Ramos (cell line): Measurements from ENCODE around the gene NSUN4.
"Not testable (repeated sequence)": the region's sequence is repeated elsewhere in the genome, so short reads cannot be mapped to it uniquely, and the experiment has no call there.

Source experiments
- in situ Hi-C: fragments of 300-500 bp; cut with MboI; formaldehyde crosslinking; loops from one replicate; pipeline ENCODE4 v1.14.3; 2022; ENCODE audit warnings: low sequenced_read_pairs; ENCODE audit not compliant: unreplicated experiment

The NSUN4 gene

DNA sequence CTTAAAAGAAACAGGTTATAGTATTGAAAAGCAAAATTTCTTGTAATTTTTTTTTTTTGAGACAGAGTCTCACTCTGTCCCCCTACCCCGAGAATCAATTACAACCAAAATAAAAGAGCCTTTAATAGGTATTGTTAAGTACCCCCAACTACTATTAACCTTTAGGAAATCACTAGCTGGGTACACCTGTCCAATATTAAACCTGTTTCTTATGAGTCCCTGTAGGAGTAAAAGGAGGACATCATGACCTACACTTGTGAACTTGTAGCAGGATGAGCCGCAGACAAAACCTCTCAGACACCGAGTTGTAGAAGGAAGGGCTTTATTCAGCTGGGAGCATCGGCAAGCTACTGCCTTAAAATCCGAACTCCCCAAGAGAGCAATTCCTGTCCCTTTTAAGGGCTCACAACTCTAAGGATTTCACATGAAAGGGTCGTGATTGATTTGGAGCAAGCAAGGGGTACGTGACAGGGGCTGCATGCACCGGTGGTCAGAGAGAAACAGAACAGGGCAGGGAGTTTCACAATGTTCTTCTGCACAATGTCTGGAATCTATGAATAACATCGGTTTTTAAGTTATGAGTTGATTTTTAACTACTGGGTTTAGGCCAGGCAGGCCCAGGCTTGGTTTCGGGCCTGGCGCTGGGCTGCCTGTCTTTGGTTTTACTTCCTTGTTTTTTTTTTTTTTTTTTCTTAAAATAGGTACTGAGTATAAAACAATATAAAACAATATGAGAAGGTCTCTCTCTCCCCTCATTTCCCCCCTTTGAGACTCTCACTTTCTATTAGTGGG is 15.1 kb upstream of the NSUN4 start:
- in situ Hi-C loops = not testable (repeated sequence)

GRCh38 chr1:46328182-46328581 is 12.4 kb upstream of the NSUN4 start:
- in situ Hi-C loops = not testable (repeated sequence)

DNA sequence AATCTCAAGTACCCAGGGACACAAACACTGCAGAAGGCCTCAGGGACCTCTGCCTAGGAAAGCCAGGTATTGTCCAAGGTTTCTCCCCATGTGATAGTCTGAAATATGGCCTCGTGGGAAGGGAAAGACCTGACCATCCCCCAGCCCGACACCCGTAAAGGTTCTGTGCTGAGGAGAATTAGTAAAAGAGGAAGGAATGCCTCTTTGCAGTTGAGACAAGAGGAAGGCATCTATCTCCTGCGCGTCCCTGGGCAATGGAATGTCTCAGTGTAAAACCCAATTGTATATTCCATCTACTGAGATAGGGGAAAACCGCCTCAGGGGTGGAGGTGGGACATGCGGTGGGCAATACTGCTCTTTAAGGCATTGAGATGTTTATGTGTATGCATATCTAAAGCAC is 10.8 kb upstream of the NSUN4 start:
- in situ Hi-C loops = not testable (repeated sequence)

DNA sequence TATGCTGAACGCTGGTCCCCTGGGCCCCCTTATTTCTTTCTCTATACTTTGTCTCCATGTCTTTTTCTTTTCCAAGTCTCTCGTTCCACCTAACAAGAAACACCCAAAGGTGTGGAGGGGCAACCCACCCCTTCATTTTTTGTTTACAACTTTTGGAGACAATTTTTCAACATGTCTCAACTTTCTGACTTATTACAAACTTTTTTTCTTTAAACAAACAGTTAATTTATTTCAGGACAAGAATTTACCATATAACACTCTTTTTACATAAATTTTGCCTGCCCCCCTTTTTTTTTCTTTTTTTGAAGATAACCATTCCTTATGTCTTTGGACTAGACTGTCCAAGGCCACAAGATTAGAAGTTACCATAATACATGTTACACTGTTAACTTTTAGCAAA is 10.2 kb upstream of the NSUN4 start:
- in situ Hi-C loops = not testable (repeated sequence)

- in situ Hi-C loops = not testable (repeated sequence)
Measured at GRCh38 chr1:46331786-46332540, 8.6 kb upstream of the NSUN4 start.

GRCh38 chr1:46333300-46334029 is 7.1 kb upstream of the NSUN4 start:
- in situ Hi-C loops = no loop called here

GRCh38 chr1:46334030-46334384 is 6.6 kb upstream of the NSUN4 start:
- in situ Hi-C loops = no loop called here

- in situ Hi-C loops = no loop called here
Measured at GRCh38 chr1:46335081-46335480, 5.5 kb upstream of the NSUN4 start.

DNA sequence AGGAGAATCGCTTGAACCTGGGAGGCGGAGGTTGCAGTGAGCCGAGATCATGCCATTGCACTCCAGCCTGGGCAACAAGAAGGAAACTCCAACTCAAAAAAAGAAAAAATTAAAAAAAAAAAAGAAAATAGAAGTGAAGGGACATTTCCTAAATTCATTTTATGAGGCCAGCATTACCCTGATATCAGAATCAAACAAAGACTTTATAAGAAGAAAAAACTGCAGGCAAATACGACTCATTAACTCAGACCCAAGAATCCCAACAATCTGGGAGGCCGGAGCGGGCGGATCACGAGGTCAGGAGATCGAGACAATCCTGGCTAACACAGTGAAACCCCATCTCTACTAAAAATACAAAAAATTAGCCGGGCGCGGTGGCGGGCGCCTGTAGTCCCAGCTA is 3.2 kb upstream of the NSUN4 start:
- in situ Hi-C loops = not testable (repeated sequence)

- in situ Hi-C loops = no loop called here
Measured at GRCh38 chr1:46341222-46342083, 846 bp downstream of the NSUN4 start.

DNA sequence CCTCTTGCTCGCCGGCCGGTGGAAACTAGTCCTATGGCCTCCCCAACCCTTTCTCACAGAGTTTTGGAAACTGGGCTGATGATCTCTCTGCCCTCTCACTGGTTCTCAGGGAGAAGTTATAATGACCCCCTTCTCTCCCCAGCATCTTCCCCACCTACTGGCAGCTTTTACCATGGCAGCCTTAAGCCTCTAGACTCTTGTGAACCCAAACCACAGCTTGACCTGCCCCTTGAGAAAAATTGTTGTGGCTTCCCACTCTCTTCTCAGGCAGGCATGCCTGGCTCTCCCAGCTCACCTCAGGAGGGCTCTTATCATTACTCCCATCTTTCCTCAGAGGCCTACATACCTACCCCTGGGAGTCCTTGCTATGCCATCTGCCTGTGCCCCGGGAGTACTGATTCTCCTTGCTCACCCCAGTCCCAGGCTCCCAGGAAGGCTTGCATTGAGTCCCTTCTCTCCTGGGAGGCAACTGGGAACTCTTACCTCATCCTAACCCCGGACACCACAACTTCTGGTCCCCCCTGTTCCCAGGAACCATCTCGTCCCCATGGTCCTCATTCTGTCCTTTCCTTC is 1.6 kb downstream of the NSUN4 start:
- in situ Hi-C loops = no loop called here

GRCh38 chr1:46342677-46343350 is 2.2 kb downstream of the NSUN4 start:
- in situ Hi-C loops = no loop called here

- in situ Hi-C loops = no loop called here
Measured at GRCh38 chr1:46343351-46343695, 2.7 kb downstream of the NSUN4 start.

GRCh38 chr1:46343705-46344104 is 3.1 kb downstream of the NSUN4 start:
- in situ Hi-C loops = no loop called here

GRCh38 chr1:46344481-46344880 is 3.9 kb downstream of the NSUN4 start:
- in situ Hi-C loops = no loop called here

DNA sequence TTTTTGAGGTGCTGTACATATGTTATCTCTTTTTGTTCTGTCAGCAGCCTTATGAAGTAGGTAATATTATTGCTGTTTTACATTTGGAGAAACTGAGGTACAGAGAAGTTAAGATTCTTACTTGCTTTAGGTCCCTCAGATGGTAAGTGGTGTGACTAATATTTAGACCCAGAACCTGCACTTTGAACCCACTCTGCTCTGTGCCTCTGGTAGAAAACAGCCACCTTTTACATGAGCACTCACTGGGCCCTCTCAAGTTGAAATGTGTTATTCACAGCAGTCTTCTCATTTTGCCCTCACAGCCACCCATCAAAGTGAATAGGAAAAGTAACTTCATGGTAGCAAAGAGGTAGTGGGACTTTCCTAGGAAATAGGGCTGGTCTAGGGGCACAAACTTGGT is 4.7 kb downstream of the NSUN4 start:
- in situ Hi-C loops = no loop called here

DNA sequence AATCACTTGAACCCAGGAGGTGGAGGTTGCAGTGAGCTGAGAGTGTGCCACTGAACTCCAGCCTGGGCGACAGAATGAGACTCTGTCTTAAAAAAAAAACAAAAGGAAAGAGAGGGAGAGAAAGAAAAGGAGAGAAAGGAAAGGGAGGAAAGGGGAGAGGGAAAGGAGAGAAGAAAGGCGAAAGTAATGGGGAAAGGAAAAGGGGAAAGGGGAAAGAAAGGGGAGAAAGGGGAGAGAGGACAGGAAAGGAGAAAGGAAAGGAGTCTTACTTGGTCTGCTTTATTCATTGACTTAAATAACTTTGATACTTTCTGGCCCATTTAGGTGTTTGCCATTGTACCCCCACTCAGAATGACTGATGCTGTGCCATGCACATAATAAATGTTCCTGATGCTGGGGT is 11.8 kb downstream of the NSUN4 start:
- in situ Hi-C loops = no loop called here

GRCh38 chr1:46355920-46356319 is 15.3 kb downstream of the NSUN4 start:
- in situ Hi-C loops = not testable (repeated sequence)

DNA sequence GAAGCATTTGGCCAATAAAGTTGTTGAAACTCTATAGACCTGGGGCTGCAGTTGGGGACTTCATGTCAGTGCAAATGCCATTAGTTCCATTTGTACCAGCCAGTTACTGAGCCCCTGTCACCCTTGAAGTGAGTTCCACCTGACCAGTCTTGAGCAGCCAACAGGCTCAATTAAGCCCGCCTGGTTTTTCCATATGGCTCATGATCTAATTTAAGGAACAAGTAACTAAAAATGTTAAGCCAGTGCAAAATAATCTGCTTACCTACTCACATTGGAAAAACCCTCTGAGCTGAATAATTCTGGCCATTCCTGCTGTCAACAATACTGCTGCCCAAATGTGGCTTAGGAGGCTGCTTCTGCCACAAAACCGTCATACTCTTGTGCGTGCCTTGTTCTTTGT is 21.6 kb downstream of the NSUN4 start:
- in situ Hi-C loops = no loop called here
